HUES64 (cell line): ENCODE measurements around the gene SH3BP2.

Experiments used
- H3K27ac ChIP-seq: 2 replicates; pipeline ENCODE4 v1.7.0; 2013; ENCODE audit warnings: low read depth, low read length, inconsistent platforms
- H3K27me3 ChIP-seq: 2 replicates; pipeline ENCODE4 v1.6.1; 2013; ENCODE audit warnings: mild to moderate bottlenecking, low read length; ENCODE audit not compliant: insufficient read depth
- H3K36me3 ChIP-seq: 2 replicates; pipeline ENCODE4 v1.6.1; 2013; ENCODE audit warnings: mild to moderate bottlenecking, low read length; ENCODE audit not compliant: insufficient read depth
- H3K4me1 ChIP-seq: 2 replicates; pipeline ENCODE4 v1.6.1; 2013; ENCODE audit warnings: mild to moderate bottlenecking, low read length, moderate library complexity; ENCODE audit not compliant: insufficient read depth
- H3K4me3 ChIP-seq: 2 replicates; pipeline ENCODE4 v1.5.1; 2013; ENCODE audit warnings: mild to moderate bottlenecking, low read length, moderate library complexity
- H3K9ac ChIP-seq: 2 replicates; pipeline ENCODE4 v1.6.1; 2013; ENCODE audit warnings: mild to moderate bottlenecking, low read depth, low read length
- H3K9me3 ChIP-seq: 2 replicates; pipeline ENCODE4 v1.6.1; 2013; ENCODE audit warnings: low read depth, low read length; ENCODE audit not compliant: insufficient read depth
- WGBS: fragments of 150-250, 120-280 bp; methylation state at CpG from one replicate; pipeline ENCODE4 v1.1.7; 2013; ENCODE audit warnings: missing lambda C conversion rate; 5-methylcytosine and 5-hydroxymethylcytosine counted together

The SH3BP2 gene

DNA sequence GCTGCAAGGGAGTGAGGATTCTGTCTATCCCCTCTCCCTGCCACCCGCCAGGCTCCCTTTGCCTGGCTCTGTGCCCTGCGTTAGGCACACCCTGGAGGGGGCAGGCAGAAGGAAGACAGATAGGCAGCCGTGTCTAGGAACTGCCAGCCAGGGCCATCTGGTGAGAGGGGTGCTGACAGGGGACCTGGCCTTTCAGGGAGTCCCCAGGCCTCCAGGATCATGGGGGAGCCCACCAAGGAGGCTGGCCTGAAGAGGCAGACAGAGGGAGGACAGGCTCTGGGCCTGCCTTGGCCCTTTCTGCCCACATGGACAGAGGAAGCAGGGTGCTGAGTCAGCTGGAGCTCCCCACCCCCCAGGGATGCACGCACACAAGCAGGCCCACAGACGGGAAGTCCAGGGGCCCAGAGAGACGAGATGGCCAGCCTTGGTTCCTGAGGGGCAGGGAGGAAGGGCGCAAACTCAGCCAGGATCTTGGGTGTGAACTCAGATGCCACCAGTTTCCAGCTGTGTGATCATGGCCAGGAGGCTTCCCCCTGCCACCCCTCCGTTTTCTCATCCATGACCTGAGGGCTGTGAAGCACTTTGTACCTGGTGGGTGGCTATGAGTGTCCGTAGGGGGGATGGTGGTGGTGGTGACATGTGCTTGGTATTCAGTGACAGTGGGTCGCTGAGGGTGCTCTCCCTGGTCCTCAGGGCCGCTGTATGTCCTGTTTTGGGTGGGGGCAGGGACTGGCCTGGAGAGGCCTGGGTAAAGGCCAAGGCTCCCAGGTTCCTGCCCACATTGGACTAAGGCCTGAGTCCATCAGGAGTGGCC lies 1.8 kb downstream of the SH3BP2 start:
- Histone ChIP-seq H3K4me3 (no peak overlapping the region), H3K36me3 (no peaks in the 10 kb centered on the region), H3K9ac (no peak overlapping the region), H3K9me3 (no peaks in the 10 kb centered on the region), H3K4me1 (no peaks in the 10 kb centered on the region), H3K27me3 (peaks cover 25% of the 10 kb centered on the region), H3K27ac (no peak overlapping the region)
- WGBS: 85% methylated on average over 11 of the region's 11 CpGs

DNA sequence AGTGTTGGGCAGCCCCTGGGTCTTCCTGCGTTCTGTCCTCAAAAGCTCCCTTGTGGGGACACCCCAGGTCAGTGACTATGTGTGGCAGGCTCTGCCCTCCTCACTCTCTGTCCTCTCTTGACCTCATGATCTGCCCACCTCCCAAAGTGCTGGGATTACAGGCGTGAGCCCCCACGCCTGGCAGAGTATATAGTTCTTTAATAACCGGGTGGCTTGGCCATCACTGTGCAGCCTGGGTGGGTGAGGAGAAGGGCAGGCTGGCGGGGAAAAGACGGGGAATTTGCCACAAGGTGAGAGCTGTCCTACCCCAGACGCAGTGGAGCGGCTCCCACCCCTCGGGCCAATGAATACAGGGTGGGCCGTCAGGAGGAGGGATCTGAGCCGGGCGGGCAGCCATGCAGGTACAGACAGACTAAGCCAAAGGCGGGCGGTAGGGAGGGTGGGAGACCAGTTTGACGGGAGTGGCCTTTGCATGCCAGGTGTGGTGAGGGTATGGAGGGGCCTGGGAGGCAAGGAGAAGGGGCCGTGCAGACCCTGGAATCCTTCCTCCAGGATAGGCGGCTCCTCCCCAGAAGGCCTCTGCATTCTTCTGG lies 2.5 kb downstream of the SH3BP2 start:
- Histone ChIP-seq H3K4me1 (peaks cover 2% of the 10 kb centered on the region; the same call in 1 of the 2 replicates), H3K4me3 (no peak overlapping the region), H3K9me3 (no peaks in the 10 kb centered on the region), H3K27me3 (peaks cover 25% of the 10 kb centered on the region), H3K27ac (no peak overlapping the region), H3K9ac (no peak overlapping the region), H3K36me3 (no peaks in the 10 kb centered on the region)
- WGBS: 85% methylated on average over 17 of the region's 17 CpGs

DNA sequence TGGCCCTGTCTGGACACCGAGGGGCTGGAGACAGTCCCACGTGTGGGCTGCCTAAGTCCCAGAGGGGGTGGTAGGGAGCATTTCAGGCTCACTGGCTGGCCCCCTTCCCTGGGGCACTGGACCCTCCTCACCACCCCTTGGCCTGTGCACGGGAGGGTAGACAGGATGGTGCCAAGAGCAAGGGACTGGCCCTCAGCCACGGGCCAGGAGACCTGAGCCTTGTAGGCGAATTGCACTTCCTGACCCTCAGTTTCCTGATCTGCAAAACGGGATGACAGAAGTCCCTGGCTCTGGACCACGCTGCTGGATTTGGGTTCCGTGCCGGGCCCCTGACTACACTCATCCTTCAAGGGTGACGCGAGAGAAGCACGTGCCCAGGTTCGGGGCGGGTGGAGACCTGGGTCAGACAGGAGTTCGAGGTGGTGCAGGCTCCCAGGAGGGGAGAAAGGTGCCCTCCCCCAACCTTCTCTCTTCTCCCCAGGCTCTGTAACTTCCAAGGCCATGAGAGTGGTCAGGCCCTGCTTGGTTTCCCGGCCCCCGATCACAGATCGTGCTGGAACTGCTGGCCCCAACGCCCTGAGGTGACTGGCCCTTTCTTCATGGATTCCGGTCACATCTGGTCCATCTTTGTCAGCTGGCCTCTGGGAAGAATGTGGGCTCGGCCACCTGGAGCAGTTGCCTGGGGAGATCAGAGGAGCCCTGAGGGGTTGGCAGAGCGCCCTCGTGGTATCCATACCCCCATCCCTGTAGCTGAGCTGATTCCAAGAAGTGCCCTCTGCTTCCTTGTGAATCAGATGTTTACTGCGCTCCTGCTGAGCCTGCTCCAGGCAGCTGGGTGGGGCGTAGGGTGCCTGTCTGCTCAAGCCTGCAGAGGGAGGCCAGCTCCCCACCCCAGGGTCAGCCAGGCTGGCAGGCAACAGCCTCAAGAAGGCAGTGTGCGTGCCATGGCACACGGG lies 3.3 kb downstream of the SH3BP2 start:
- Histone ChIP-seq H3K27ac (no peak overlapping the region), H3K4me3 (no peak overlapping the region), H3K27me3 (peaks cover 25% of the 10 kb centered on the region), H3K9me3 (no peaks in the 10 kb centered on the region), H3K9ac (no peak overlapping the region), H3K4me1 (peaks cover 9% of the 10 kb centered on the region), H3K36me3 (no peaks in the 10 kb centered on the region)
- WGBS: 85% methylated on average over 27 of the region's 27 CpGs

DNA sequence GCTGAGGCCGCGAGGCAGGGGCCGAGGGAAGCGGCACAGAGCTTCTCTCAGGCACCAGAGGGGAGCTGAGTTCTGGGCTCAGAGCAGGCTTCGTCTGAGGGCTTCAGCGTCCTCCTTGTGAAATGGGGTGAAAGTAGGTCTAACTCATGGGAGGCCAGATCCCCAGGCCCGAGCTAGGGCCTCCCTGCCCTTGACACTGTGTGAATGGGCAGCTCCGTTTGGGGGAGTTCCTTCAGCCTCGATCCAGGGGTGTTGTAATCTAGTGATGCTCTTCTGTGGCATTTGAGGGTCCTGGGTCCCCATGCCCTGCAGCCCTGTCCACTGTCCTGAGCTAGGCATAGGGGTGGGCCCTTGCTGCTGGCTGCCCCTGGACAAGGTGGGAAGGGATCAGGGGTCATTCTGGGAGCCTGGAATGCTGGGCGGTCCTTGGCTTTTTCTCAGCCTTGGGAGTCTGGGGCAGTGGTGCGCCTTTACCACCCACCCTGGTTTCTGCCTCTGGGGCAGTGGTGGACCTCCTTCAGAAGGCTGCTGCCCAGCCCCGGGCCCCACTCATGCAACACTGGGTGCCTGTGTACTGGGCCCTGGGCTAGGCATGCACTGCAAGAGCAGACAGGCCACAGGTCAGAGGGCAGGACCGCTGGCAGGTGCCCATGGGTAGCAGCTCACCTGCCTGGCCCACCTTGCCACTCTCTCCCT lies 4.1 kb downstream of the SH3BP2 start:
- Histone ChIP-seq H3K4me1 (peaks cover 12% of the 10 kb centered on the region), H3K27ac (no peak overlapping the region)

DNA sequence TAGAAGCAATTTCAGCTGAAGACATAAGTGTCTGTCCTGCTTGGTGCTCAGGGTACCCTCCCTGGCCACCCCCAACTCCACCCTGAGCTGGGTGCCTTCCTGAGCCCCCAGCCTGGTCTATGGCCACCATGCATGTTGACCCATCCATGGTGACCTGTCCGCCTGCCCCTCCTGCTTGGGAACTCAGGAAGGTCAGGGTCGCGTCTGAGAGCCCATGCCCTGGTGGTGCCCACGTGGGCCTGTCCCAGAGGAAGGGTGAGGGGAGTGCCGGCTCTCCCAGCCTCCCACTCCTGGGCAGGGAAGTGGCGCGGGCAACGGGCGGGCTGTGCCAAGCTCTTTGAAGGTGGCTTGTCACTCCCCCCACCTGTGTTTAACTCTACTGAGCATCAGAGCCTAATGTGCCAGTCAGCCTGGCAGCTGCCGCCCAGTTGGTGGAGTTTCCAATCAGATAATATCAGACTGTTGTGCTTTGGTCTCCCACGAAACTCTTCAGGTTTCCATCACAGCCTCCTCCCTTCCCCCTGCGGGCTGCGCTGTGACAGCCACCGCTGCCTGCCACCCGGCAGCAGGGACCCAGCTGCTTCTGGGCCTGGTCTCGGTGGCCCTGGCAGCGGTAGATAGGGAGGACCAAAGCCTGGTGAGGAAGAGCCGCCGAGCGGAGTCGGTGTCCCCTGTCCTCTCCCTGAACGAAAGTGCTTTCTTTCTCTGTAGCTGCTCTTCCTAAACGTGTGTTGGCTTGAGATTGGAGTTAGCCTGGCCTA lies 4.8 kb downstream of the SH3BP2 start:
- Histone ChIP-seq H3K27me3 (peaks cover 13% of the 10 kb centered on the region), H3K9ac (no peak overlapping the region), H3K4me1 (peaks cover 12% of the 10 kb centered on the region), H3K27ac (no peak overlapping the region), H3K36me3 (no peaks in the 10 kb centered on the region), H3K9me3 (no peaks in the 10 kb centered on the region), H3K4me3 (no peak overlapping the region)
- 91% methylated on average over 23 of the region's 23 CpGs for WGBS

More for the DNA sequence above, 4.1 kb downstream of the SH3BP2 start:
- H3K9ac ChIP-seq: no peak overlapping the region
- H3K9me3 ChIP-seq: no peaks in the 10 kb centered on the region
- 94% methylated on average over 13 of the region's 13 CpGs for WGBS
- no peak overlapping the region for H3K4me3 ChIP-seq
- H3K27me3 ChIP-seq: peaks cover 20% of the 10 kb centered on the region
- no peaks in the 10 kb centered on the region for H3K36me3 ChIP-seq

DNA sequence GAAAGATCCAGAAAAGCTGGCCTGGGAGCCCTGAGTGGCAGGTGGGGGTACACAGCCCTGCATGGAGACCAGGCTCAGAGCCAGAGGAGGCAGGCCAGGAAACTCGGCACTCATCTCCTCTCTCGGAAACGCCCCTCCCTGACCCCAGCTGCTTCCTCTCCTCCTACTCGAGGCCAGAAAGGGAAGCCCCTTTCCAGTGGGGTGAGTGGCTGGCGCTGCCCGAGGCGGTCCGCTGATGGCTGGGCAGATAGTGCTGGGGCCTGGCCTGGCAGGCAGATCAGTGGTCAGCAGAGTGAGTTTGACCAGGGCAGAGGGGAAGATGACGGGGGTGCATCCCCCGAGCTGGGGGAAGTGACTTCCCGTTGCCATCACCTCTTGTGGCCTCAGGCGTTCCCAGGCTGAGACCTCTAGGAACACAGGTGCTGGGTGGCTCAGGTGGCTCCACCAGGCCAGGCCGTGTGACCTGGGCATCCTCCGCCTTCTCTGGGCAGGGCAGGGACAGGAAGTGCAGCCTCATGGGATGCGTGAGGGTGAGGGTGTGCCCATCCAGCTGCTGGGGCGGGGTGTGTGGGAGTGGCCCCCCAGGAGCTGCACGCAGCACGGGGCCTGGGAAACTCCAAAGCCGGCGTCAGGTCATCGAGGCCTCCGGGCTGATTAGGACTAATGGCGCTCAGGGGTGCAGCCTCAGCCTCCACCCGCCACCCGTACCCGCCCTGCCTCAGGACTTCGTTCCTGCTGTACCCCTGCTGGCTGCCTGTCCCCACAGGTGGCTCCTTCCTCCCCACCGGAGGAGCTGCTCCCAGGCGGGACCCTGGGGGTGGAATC lies 5.7 kb downstream of the SH3BP2 start:
- Histone ChIP-seq H3K4me1 (peaks cover 12% of the 10 kb centered on the region), H3K4me3 (no peak overlapping the region), H3K9ac (no peak overlapping the region), H3K36me3 (no peaks in the 10 kb centered on the region), H3K27ac (no peak overlapping the region), H3K9me3 (no peaks in the 10 kb centered on the region), H3K27me3 (peaks cover 6% of the 10 kb centered on the region)
- 86% methylated on average over 29 of the region's 29 CpGs for WGBS

DNA sequence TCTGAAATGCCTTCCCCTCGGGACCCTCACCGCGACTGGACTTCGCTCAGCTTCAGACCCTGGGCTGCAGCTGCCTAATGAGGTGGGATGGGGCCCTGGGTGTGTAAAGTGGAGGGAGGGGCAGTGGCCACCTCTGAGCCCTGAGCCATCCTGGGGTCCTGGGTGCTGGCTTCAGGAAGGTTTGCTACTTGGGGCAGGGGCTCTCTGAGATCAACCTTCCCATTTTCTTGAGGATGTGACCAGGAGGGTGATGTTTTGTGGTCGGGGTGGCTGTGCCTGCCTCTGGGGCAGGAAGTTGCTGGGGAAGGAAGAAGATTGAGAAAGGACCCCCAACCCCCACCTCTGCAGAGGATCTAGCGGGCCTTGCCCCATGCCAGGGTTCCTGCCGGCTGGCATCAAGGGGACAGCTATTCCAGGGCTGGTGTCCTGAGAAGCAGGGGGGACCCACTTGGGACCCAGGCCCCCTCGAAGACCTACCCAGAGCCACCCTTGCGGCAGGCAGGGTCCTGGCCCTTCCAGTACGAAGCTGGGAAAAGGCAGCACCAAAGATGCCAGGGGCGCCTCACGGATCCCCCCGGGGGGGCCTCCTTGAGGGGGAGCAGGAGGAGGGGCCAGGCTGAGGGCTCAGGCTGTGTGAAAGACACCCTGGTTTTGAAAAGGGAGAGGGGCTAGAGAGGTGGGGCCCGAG lies 6.5 kb downstream of the SH3BP2 start:
- no peaks in the 10 kb centered on the region for H3K9me3 ChIP-seq
- H3K4me1 ChIP-seq: peaks cover 12% of the 10 kb centered on the region
- no peak overlapping the region for H3K4me3 ChIP-seq
- no peaks in the 10 kb centered on the region for H3K36me3 ChIP-seq
- H3K27me3 ChIP-seq: no peaks in the 10 kb centered on the region; the same call in 1 of the 2 replicates
- no peak overlapping the region for H3K9ac ChIP-seq
- H3K27ac ChIP-seq: no peak overlapping the region
- 93% methylated on average over 14 of the region's 14 CpGs for WGBS

DNA sequence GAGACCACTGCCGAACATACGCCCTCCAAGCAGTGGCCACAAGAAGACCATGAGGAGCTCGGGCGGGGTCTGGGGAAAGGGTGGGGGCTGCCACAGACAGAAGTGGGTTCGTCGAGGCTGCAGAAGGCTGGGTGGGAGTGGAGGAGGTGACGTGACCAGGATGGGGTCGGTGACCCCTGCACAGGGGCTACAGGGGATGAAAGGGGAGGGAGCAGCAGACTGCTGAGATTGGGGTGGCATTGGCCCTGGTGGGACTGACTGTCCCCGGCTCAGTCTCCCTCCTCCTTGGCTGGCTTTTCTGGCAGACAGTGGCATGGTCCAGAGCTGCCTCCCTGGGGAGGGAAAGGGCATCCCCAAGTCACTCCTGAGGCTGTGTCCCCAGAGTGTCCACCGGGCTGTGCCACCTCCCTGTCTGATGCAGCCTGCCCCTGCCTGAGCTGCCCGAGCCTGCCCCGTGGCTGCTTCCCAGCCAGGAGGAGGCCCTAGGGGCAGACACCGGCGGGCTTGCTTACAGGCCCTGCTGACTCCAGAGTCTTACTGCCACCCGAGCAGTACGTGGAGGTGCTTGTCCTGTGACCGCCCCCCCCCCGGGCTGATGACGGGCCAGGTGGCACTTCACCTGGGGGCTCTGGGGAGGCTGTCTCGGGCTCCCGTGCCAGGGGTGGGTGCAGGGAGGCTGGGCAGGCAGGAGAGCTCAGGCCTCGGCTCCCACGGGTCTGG lies 7.2 kb downstream of the SH3BP2 start:
- peaks cover 12% of the 10 kb centered on the region for H3K4me1 ChIP-seq
- no peak overlapping the region for H3K27ac ChIP-seq
- no peak overlapping the region for H3K4me3 ChIP-seq
- H3K36me3 ChIP-seq: no peaks in the 10 kb centered on the region
- H3K27me3 ChIP-seq: no peaks in the 10 kb centered on the region
- H3K9me3 ChIP-seq: no peaks in the 10 kb centered on the region
- H3K9ac ChIP-seq: no peak overlapping the region
- WGBS: 84% methylated on average over 23 of the region's 23 CpGs
